AG04449 (cell line): Measurements from ENCODE around the gene PLEKHM3.

Experiments
- CTCF ChIA-PET: fragments of 350-600 bp; formaldehyde crosslinking; extraction: SDS; loops from one replicate; lab custom pipeline; 2021; ENCODE audit warnings: antibody characterized with exemption; lab: Yijun Ruan, JAX
- POLR2A ChIA-PET: fragments of 400-600, 350-600 bp; formaldehyde crosslinking; extraction: SDS; loops from one replicate; lab custom pipeline; 2020; ENCODE audit warnings: antibody characterized with exemption, inconsistent platforms; lab: Yijun Ruan, JAX
- DNase-seq: peaks from one replicate; pipeline ENCODE4 v3.0.0-alpha.2; 2010; ENCODE audit warnings: low read depth, low spot score
- H3K4me3 ChIP-seq: 2 replicates; pipeline ENCODE4 v1.5.1; 2011; ENCODE audit warnings: low read depth, mild to moderate bottlenecking, control low read depth, low read length
- CTCF ChIP-seq: IDR thresholded peaks from one replicate; pipeline ENCODE4 v1.5.1; 2011; ENCODE audit warnings: mild to moderate bottlenecking, moderate library complexity, low read length, control low read depth, inconsistent platforms; ENCODE audit not compliant: insufficient read depth; ENCODE audit errors: missing control alignments

Gene PLEKHM3

GRCh38 chr2:207930747-207931146, 94.6 kb downstream of the PLEKHM3 start:
- TF ChIP-seq CTCF = no peak
- no peak for DNase-seq

GRCh38 chr2:207929923-207930322, 95.4 kb downstream of the PLEKHM3 start:
- TF ChIP-seq CTCF = no peak
- H3K4me3 ChIP-seq = no peak overlapping the region
- POLR2A ChIA-PET = no interaction called here
- CTCF ChIA-PET = interaction anchor here (1.4 to 1.5 kb wide), 2 partner anchors 13 to 184 kb away, joined by 3 to 5 read pairs; no protein-coding TSS in a partner anchor
- no peak for DNase-seq

More at GRCh38 chr2:207930747-207931146, 94.6 kb downstream of the PLEKHM3 start:
- H3K4me3 ChIP-seq = no peak overlapping the region
- POLR2A ChIA-PET = no interaction called here
- CTCF ChIA-PET = interaction anchor here (1.4 kb wide), 1 partner anchor 185 kb away, joined by 5 read pairs; no protein-coding TSS in a partner anchor

- H3K4me3 ChIP-seq = no peak overlapping the region
- ChIA-PET POLR2A (no interaction called here), CTCF (no interaction called here)
- no peak for DNase-seq
- TF ChIP-seq CTCF = no peak
These were observed 97.2 kb downstream of the PLEKHM3 start for GRCh38 chr2:207928079-207928478.

GRCh38 chr2:207926989-207927300, 98.4 kb downstream of the PLEKHM3 start:
- POLR2A ChIA-PET = no interaction called here
- TF ChIP-seq CTCF = no peak
- CTCF ChIA-PET = interaction anchor here (1.0 to 1.7 kb wide), 2 partner anchors 10 to 44 kb away, joined by 3 to 5 read pairs; no protein-coding TSS in a partner anchor

GRCh38 chr2:207926133-207926988, 99.0 kb downstream of the PLEKHM3 start:
- peak; percentile 45 for DNase-seq

More at GRCh38 chr2:207926989-207927300, 98.4 kb downstream of the PLEKHM3 start:
- DNase-seq = no peak
- no peak overlapping the region for H3K4me3 ChIP-seq

More at GRCh38 chr2:207926133-207926988, 99.0 kb downstream of the PLEKHM3 start:
- POLR2A ChIA-PET = no interaction called here
- H3K4me3 ChIP-seq = no peak overlapping the region
- CTCF ChIA-PET = interaction anchor here (1.0 to 1.7 kb wide), 2 partner anchors 10 to 45 kb away, joined by 3 to 5 read pairs; no protein-coding TSS in a partner anchor
- no peak for TF ChIP-seq CTCF
